Measurements from ENCODE around the gene MAP4K4.

DNA sequence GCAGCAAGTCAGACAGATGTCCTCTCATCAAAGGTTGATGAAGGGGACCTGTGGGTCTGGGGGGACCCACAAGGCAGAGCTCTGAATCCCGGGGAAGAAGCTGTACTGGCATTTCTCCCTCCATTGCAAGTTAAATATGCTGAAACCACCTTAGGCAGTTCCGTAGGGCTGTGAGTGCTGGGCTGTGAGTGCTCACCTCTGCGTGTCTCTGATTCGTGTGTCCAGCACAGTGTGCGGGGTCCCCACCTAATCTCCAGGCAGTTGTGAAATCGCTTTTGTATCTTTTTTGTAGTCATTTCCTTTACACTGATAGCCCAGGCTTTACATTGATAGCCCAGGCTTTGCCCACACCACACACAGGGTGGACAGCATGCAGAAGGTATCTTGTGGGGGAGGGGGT is 80.6 kb downstream of the MAP4K4 start:
- TF ChIP-seq, protein P1, sequence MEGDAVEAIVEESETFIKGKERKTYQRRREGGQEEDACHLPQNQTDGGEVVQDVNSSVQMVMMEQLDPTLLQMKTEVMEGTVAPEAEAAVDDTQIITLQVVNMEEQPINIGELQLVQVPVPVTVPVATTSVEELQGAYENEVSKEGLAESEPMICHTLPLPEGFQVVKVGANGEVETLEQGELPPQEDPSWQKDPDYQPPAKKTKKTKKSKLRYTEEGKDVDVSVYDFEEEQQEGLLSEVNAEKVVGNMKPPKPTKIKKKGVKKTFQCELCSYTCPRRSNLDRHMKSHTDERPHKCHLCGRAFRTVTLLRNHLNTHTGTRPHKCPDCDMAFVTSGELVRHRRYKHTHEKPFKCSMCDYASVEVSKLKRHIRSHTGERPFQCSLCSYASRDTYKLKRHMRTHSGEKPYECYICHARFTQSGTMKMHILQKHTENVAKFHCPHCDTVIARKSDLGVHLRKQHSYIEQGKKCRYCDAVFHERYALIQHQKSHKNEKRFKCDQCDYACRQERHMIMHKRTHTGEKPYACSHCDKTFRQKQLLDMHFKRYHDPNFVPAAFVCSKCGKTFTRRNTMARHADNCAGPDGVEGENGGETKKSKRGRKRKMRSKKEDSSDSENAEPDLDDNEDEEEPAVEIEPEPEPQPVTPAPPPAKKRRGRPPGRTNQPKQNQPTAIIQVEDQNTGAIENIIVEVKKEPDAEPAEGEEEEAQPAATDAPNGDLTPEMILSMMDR (IDR thresholded peaks at IDR 0.05): no peak
- TF ChIP-seq POLR2A (IDR thresholded peaks at IDR 0.05): no peak
- TF ChIP-seq EP300 (IDR thresholded peaks at IDR 0.05): no peak

Measured in suprapubic skin (tissue), 3 donors.